ENCODE data around the gene IL22RA1. TPM values are rescaled to one million over a fixed set of nuclear protein-coding genes. Genes with fewer than 3 reads are reported as not detected.

IL22RA1 gene
- total RNA-seq, 1 donor from 2014 or later, result not detected

- no peaks in the 10 kb centered on the region for H4K20me1 ChIP-seq (ENCODE audit: insufficient read depth, low read length)
- no peaks in the 10 kb centered on the region for H3K4me1 ChIP-seq (ENCODE audit: insufficient read depth, low read length)
- H3K36me3 Mint-ChIP-seq (ENCODE audit: low read depth, unreplicated experiment), result no peaks in the 10 kb centered on the region
- H3K79me2 ChIP-seq (ENCODE audit: insufficient read depth, low read length), result no peaks in the 10 kb centered on the region
- H3K4me3 Mint-ChIP-seq (ENCODE audit: unreplicated experiment), result no peak overlapping the region
- no peak for FAIRE-seq
- peaks cover 4% of the 10 kb centered on the region for H3K27me3 ChIP-seq (ENCODE audit: insufficient read depth, low read length)
- no peak overlapping the region for H3K27ac ChIP-seq (ENCODE audit: low read depth, low read length)
- H3K4me2 ChIP-seq (ENCODE audit: low read length), result no peak overlapping the region
- H3K36me3 ChIP-seq (ENCODE audit: insufficient read depth, low read length), result no peaks in the 10 kb centered on the region
- no peak overlapping the region for H3K27ac Mint-ChIP-seq (ENCODE audit: unreplicated experiment)
- H3K4me3 ChIP-seq (ENCODE audit: insufficient read depth, low read depth, low read length), result no peak overlapping the region
- no peak overlapping the region for H3K9ac ChIP-seq (ENCODE audit: low read length)
- DNase-seq (ENCODE audit: low read depth), result no peak
- H3K27me3 Mint-ChIP-seq (ENCODE audit: low read depth, unreplicated experiment), result peaks cover 14% of the 10 kb centered on the region
- peaks cover 11% of the 10 kb centered on the region for H3K4me1 Mint-ChIP-seq (ENCODE audit: low read depth, unreplicated experiment)
- no peak overlapping the region for H2AFZ ChIP-seq (ENCODE audit: low read depth, low read length)
- no peaks in the 10 kb centered on the region for H3K9me3 ChIP-seq (ENCODE audit: insufficient read depth, low read depth, low read length)
- peaks cover 3% of the 10 kb centered on the region for H3K9me3 Mint-ChIP-seq (ENCODE audit: unreplicated experiment)
- TF ChIP-seq EZH2 (IDR thresholded peaks at IDR 0.05; ENCODE audit: insufficient read depth, low read length), result no peak
- TF ChIP-seq, protein P1, sequence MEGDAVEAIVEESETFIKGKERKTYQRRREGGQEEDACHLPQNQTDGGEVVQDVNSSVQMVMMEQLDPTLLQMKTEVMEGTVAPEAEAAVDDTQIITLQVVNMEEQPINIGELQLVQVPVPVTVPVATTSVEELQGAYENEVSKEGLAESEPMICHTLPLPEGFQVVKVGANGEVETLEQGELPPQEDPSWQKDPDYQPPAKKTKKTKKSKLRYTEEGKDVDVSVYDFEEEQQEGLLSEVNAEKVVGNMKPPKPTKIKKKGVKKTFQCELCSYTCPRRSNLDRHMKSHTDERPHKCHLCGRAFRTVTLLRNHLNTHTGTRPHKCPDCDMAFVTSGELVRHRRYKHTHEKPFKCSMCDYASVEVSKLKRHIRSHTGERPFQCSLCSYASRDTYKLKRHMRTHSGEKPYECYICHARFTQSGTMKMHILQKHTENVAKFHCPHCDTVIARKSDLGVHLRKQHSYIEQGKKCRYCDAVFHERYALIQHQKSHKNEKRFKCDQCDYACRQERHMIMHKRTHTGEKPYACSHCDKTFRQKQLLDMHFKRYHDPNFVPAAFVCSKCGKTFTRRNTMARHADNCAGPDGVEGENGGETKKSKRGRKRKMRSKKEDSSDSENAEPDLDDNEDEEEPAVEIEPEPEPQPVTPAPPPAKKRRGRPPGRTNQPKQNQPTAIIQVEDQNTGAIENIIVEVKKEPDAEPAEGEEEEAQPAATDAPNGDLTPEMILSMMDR (IDR thresholded peaks at IDR 0.05; ENCODE audit: insufficient read depth, low read depth, low read length), result no peak
Observed at GRCh38 chr1:24119489-24119858, 23.5 kb downstream of the IL22RA1 start.

DNA sequence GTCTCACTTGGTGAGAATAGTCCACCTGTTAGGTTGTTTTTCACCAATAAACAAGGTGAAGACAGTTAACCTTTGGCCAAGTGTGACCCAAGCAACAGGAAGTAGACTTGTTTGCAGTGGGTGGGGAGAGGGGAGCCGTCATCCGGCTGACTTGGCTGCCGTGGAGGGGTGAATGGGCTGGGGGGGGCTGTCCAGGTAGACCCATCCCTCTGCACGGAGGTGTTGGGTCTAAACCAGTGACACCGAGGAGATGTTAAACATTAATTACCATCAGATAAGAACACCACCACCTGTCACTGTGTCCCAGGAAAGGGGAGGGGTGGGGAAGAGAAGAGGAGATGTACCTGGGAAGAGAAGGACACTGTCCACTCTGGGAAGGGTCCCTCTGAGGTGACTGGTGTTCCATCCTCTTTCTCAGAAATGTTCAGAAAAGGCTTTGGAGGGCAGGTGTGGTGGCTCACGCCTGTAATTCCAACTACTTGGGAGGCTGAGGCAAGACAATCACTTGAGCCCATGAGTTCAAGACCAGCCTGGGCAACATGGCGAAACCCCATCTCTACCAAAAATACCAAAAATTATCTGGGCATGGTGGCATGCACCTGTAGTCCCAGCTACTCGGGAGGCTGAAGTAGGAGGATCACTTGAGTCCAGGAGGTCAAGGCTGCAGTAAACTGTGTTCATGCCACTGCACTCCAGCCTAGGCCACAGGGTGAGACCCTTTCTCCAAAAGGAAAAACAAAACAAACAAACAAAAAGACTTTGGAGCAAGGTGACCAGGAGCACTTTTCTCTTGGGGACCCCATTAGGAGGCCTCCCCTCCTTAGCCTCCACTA is 24.3 kb downstream of the IL22RA1 start:
- Histone ChIP-seq H3K79me2 (ENCODE audit: insufficient read depth, low read length) (no peaks in the 10 kb centered on the region), H3K4me3 (ENCODE audit: insufficient read depth, low read depth, low read length) (no peak overlapping the region), H3K4me2 (ENCODE audit: low read length) (no peak overlapping the region), H3K9me3 (ENCODE audit: insufficient read depth, low read depth, low read length) (no peaks in the 10 kb centered on the region), H3K36me3 (ENCODE audit: insufficient read depth, low read length) (no peaks in the 10 kb centered on the region), H3K4me1 (ENCODE audit: insufficient read depth, low read length) (no peaks in the 10 kb centered on the region), H4K20me1 (ENCODE audit: insufficient read depth, low read length) (no peaks in the 10 kb centered on the region), H3K27me3 (ENCODE audit: insufficient read depth, low read length) (peaks cover 7% of the 10 kb centered on the region), H3K27ac (ENCODE audit: low read depth, low read length) (no peak overlapping the region), H2AFZ (ENCODE audit: low read depth, low read length) (no peak overlapping the region), H3K9ac (ENCODE audit: low read length) (no peak overlapping the region)
- DNase-seq (ENCODE audit: low read depth) (no peak), FAIRE-seq (no peak)
- Mint-ChIP-seq H3K9me3 (ENCODE audit: unreplicated experiment) (peaks cover 3% of the 10 kb centered on the region), H3K4me1 (ENCODE audit: low read depth, unreplicated experiment) (peaks cover 10% of the 10 kb centered on the region), H3K27ac (ENCODE audit: unreplicated experiment) (no peak overlapping the region), H3K4me3 (ENCODE audit: unreplicated experiment) (no peak overlapping the region), H3K36me3 (ENCODE audit: low read depth, unreplicated experiment) (no peaks in the 10 kb centered on the region), H3K27me3 (ENCODE audit: low read depth, unreplicated experiment) (peaks cover 17% of the 10 kb centered on the region)
- TF ChIP-seq EZH2 (IDR thresholded peaks at IDR 0.05; ENCODE audit: insufficient read depth, low read length), result no peak
- TF ChIP-seq, protein P1 (IDR thresholded peaks at IDR 0.05; ENCODE audit: insufficient read depth, low read depth, low read length), result no peak

All from astrocyte (in vitro differentiated cells and primary cell).